Stimulated activated CD8-positive, alpha-beta memory T cell treated with anti-CD3 and anti-CD28 coated beads, Interleukin-7, amount 100 ng/mL, for 24 hours (primary cell): ENCODE data around the gene POLR1G.
"Not testable (repeated sequence)": the region's sequence is repeated elsewhere in the genome, so short reads cannot be mapped to it uniquely, and the experiment has no call there.

Source experiments
- DNase-seq: peaks from one replicate; pipeline ENCODE4 v3.0.0-alpha.2; 2020; ENCODE audit warnings: low read depth

The POLR1G gene

DNA sequence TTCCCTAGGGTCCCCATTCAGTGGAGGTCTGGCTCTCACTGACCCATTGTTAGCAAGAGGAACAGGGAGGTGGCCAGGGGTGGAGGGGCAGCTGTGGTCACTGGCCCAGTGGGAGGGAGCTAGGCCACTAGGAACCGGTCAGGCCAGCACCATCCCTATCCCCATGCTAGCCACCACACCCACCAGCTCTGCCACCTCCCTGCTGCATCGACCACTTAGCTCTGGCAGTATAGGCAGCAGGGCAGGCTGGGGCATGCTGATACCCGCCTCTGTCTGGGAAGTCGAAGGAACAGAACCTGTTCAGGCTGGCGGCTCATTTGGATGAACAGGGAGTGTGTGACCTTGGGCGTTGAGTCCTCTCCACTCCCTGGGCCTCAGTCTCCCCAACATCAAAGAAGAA lies 6.3 kb upstream of the POLR1G start:
- DNase-seq, result no peak

DNA sequence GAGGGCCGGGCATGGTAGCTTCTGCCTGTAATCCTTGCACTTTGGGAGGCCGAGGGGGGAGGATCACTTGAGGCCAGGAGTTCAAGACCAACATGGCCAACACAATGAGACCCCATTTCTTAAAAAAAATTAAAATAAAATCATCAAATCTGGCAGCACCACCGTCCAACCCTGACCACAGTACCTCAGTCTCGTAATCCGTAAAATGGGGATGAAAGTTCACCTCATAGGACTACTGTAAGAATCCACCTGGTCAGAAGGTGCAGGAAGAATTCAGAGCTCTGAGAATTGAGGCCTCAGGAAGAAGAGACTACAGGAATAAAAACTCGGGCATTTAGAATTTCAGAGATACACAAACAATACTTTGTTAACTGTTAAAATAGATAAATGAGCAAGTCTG lies 4.6 kb upstream of the POLR1G start:
- DNase-seq, result no peak

DNA sequence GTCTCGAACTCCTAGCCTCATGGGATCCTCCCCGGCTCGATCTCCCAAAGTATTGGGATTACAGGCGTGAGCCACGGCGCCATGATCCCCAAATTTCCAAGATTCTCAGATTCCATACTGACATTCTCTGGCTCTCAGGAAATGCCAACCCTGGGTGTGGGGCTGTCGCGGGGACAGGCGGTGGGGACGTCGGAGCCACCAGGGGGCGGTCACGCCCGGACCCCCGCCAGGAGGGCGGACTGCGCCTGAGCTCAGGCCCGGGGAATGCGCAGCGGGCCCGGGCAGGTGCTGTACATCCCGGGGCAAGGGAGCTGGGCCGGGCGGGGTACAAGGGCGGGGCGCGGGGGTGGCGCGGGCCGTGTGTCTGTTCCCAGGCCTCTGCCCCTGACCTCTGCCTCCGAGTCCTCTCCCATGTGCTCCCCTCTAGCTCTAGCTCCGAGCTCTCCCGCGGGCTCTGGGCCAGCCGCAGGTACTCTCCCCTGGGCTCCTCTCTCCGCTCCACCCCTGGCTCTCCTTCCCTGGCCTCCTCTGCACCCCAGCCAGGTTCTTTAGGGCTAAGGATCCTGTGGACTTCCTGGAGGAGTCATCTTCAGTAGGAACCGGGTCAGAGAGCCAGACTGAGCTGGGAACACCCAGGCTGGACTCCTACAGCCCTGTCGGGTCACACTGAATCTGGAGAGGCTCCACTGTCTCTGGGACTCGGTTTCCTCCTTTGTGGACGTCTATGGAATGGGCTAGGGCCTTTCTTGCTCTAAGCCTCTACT lies 4.0 kb upstream of the POLR1G start:
- no peak for DNase-seq

DNA sequence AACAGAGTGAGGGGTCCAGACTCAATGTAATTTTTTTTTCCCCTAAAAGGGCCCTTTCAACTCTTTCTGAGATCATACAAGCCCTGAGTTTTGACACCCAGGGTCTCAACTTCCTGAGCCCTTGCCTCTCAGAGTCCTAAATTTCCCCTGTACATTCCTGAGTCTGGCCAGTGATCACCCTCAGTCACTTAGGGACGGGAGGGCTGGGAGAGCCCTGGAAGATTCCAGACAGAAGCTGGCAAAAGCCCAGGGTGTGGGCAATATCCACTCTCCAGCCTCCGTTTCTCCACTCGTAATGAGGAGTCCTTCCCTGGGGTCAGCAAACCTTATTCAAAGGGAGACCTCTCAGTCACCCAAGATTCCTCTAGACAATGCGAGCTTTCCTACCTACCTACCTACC lies 3.2 kb upstream of the POLR1G start:
- DNase-seq, result no peak

DNA sequence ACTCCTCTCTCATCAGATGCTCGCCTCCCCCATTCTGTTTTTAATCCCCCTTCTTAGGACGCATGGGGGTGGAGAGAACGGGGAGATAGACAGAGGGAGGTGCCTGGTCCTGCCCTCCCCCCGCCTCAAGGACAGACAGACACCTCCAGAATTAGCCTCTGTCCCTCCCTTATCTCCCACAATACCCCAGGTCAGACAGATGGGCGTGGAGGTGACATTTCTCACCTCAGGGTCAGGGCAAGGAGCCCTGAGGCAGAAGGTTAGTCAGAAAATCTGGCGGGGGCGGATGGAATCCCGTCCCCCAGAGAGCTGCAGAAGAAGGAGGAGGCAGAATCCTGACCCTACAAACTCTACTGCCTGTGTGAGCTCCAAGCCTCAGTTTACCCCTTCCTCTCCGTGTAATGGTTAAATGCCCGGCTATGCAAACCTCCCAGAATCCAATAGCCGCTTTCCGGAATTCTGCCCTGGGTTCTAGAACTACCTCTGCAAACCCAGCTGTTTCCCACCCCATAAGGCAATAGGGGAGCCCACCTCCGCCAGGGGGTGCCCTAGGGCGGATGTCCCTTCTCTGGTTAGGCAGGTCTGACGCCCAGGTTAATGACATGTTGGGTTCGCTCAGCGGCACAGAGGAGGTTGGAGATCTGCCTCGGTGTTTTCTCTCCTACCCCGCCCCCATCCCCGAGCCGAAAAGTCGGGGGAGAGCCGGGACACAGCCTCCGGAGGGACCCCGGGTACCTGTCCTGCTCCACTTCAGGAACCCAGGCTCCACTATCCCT lies 2.5 kb upstream of the POLR1G start:
- DNase-seq, result peak; percentile 35

DNA sequence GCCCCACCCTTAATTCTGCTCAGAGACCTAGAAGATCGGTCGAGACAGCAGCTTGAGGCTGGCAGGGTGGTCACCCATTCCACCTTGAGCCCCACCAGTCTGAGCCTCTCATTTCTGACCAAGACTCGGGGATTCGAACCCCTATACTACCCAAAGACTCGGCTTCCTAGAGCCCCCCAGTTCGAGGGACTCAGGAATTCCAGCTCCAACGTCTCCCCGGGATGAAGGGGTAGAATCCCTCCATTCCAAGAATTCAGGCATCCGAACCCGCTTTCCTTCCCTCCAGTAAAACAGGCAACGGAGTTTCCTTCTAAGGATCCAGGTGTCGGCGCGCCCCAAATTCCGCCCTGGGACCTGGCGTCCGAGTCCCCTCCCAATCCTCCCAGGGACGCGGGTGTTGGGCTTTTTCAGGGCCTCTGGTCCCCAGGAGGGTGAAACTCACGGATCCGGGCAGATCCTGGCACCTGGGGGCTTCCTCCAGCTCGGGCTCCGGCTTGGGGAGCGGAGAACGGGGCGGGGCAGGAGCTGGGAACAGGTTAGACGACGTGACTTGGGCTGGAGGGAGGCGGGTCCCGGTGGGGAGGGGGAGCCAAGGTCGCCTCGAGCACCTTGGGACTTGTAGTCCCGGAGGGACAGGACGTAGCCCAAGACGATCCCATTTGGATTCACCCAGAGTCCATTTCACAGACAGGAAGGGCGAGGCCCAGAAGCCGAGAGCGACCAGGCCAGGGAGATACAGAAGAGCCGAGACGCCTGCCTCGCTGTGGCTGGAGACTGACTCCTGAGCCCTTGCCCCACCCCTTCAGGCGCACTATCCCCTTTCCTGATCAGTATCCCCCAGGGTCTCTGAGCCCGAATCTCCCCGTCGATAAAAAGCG lies 1.6 kb upstream of the POLR1G start, which contains the start of gene PPP1R13L:
TSS of gene PPP1R13L (minus strand) at position 513 of the 878 bp plus-strand sequence. CDS start 6,751 bp downstream, outside the sequence.
- no peak for DNase-seq

DNA sequence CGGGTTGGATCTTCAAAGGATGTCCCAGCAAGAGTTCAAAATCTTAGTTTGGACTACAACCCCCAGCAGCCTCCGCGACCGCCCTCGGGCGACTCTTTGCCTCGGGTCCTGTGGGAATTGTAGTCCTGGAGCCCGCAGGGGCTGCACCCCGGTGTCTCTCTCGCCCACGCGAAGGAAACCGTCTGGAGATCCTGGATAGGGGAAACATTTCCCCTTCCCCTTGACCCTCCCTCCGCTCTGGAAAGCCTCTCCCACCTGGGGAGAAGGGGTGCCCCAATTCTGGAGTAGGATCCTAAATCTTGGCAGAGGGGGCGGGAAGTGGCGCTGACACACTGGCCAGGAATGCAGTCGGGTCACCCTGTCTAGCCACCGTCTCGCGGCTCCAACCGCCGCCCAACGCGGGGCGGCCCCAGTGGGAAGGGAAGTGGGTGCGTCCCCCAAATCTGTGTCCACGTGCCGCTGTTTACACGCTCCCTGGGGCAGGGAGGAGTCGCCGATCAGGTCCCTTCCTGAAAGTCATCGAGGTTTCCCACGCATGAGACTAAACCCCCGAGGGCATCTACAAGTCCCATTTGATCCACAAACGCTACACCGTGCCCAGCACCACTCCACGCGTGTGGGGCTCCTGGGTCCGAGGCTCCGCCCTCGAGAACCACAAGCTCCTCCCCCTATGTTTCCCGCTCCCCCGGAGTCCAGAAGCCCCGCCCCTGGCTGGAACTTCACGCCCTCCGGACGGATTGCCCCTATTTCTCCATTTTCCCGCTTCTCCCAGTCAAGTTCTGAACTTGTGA lies 814 bp upstream of the POLR1G start:
- DNase-seq, result peak; percentile 53

DNA sequence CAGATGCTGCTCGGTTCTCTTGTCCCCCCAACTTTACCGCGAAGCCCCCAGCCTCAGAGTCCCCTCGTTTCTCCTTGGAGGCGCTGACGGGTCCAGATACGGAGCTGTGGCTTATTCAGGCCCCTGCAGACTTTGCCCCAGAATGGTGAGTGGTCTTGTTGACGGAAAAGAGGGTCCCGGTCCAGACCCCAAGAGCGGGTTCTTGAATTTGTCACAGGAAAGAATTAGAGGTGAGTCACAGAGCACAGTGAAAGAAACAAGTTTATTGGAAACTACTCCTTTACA lies 589 bp downstream of the POLR1G start:
- no peak for DNase-seq

DNA sequence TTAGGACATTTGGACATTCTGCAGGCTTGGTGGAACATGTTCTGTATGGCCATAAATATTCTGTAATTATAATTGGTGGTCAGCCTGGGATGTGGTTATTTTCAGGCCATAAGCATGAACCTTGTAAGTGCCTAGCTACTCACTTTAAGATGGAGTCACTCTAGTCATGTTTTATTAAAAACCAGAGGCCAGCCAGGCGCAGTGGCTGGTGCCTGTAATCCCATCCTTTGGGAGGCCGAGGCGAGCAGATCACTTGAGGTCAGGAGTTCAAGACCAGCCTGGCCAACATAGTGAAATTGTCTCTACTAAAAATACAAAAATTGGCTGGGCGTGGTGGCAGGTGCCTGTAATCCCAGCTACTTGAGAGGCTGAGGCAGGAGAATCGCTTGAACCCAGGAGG lies 1.1 kb downstream of the POLR1G start:
- DNase-seq, result not testable (repeated sequence)

DNA sequence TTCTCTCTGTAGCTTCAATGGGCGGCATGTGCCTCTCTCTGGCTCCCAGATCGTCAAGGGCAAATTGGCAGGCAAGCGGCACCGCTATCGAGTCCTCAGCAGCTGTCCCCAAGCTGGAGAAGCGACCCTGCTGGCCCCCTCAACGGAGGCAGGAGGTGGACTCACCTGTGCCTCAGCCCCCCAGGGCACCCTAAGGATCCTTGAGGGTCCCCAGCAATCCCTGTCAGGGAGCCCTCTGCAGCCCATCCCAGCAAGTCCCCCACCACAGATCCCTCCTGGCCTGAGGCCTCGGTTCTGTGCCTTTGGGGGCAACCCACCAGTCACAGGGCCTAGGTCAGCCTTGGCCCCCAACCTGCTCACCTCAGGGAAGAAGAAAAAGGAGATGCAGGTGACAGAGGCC lies 1.7 kb downstream of the POLR1G start:
- DNase-seq, result no peak

DNA sequence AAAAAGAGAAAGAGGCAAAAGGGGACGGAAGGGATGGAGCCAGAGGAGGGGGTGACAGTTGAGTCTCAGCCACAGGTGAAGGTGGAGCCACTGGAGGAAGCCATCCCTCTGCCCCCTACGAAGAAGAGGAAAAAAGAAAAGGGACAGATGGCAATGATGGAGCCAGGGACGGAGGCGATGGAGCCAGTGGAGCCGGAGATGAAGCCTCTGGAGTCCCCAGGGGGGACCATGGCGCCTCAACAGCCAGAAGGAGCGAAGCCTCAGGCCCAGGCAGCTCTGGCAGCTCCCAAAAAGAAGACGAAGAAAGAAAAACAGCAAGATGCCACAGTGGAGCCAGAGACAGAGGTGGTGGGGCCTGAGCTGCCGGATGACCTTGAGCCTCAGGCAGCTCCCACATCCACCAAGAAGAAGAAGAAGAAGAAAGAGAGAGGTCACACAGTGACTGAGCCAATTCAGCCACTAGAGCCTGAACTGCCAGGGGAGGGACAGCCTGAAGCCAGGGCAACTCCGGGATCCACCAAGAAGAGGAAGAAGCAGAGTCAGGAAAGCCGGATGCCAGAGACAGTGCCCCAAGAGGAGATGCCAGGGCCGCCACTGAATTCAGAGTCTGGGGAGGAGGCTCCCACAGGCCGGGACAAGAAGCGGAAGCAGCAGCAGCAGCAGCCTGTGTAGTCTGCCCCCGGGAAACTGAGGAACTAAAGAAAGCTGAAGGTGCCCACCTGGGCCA lies 2.5 kb downstream of the POLR1G start:
- no peak for DNase-seq

DNA sequence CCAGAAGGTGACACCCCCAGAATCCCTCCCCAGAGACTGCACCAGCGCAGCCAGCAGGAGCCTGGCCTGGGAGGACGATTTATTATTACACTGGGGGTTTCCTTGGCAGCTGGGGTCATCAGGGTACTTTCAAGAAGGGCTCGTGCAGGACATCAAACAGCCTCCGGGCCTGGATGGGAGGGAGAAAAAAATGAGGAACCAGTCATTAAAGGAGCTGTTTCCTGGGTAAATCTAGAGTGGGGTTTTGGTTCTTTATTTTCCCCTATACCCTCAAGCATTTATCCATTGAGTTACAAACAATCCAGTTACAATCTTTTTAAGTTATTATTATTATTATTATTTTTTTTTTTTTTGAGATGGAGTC lies 3.1 kb downstream of the POLR1G start:
- no peak for DNase-seq

DNA sequence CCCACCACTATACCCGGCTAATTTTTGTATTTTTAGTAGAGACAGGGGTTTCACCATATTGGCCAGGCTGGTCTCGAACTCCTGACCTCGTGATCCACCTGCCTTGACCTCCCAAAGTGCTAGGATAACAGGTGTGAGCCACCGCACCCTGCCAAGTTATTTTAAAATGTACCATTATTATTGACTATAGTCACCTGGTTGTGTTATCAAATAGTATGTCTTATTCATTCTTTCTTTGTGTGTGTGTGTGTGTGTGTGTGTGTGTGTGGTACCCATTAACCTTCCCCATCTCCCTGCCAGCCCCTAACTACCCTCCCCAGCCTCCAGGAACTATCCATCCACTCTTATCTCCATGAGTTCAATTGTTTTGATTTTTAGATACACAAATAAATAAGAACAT lies 3.9 kb downstream of the POLR1G start:
- DNase-seq, result not testable (repeated sequence)

DNA sequence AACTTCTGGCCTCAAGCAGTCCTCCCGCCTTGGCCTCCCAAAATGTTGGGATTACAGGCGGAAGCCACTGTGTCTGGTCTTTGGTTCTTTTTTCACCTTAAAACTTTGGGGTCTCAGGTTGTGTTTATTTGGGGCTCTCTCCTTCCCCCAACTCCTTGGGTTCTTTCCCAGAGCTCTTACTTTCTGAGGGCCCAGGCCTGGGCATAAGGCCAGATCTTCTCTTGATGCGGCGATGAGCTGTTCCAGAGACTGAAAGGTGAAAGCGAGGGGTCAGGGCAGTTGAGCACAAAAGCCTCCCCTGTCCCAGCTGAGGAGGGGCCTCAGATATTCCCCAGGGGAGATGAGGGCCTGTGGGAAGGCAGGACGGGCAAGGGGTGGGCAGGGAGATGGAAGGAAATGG lies 7.1 kb downstream of the POLR1G start:
- no peak for DNase-seq

DNA sequence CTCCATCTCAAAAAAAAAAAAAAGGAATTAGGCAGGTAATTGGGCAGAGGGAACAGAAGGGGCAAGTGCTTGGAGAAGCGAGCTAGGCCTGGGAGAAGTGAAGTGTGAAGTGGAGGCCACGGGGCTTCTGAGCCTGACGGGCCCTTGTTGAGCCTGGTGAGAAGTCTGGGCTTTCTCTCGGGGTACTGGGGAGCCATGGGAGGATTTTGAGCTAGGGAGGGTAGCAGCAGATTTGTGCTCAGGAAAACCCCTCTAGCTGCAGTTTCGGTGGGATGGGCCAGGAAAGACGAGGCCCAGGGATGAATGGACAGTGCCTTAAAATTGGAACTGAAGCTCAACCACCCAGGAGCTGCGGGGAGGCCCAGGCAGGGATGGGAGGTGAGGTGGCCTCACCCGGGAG lies 8.0 kb downstream of the POLR1G start:
- no peak for DNase-seq

DNA sequence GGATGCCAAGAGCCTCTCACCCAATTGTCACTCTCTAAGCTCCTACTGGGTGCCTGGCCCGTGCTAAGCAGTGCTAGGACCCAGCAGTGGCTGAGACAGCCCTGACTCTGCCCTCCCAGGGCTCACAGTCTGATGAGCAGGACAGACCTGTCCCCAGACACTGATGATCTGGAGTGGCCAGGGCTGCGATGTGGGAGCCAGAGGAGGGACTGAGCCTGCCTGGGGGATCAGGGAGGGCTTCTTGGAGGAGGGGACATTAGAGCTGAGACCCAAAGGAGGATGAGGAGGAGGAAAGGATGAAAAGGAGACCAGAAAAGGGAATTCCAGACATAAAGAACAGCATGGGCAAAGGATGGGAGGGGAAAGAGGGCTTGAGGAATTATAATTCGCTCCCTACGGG lies 10.7 kb downstream of the POLR1G start:
- no peak for DNase-seq

DNA sequence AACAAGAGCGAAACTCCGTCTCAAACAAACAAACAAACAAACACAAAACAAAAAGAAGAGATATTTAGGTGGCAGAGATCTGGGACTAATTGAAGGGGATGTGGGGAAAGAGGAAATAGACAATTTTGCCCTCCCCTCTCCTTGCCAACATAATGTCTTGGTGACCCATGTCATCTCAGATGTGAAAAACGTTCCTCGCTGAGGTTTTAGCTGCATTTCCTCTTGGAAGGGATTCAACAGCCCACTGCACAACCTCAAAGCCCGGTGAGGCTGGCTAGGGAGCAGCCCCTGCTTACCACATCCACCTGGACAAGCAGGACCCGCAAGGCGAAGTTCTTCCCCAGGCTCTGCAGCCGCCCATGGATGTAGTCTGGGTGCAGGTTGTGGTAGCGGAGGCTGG lies 12.4 kb downstream of the POLR1G start:
- DNase-seq, result no peak

DNA sequence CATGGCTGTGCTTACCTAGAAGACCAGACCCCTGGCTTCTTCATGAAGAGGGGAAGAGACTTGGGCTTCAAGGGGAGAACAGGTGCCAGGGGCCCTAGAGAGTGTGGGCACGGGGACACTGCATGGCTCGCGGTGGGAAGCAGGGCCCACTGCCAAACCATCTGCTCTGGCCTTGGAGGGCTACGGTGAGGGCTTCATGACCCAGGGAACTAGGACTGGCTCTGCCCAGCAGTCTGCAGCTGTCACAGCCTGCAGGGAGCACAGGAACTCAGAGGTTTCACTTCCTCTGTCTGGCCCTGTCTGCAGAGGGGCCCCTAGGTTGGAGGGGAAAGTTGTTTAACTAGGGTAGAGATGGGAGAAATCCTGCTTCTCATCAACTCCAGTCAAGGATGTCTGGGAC lies 13.0 kb downstream of the POLR1G start:
- no peak for DNase-seq

DNA sequence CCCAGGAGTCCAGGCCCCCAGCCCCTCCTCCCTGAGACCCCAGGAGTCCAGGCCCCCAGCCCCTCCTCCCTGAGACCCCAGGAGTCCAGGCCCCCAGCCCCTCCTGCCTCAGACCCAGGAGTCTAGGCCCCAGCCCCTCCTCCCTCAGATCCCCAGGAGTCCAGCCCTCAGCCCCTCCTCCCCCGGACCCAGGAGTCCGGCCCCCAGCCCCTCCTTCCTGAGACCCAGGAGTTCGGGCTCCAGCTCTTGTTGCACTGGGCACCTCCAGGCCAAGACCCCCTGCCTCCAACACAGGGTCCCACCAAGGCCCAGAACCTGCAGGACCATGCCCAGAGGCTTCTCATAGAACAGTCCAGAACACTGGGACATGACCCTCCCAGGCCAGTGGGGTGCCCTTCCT lies 13.5 kb downstream of the POLR1G start:
- no peak for DNase-seq

DNA sequence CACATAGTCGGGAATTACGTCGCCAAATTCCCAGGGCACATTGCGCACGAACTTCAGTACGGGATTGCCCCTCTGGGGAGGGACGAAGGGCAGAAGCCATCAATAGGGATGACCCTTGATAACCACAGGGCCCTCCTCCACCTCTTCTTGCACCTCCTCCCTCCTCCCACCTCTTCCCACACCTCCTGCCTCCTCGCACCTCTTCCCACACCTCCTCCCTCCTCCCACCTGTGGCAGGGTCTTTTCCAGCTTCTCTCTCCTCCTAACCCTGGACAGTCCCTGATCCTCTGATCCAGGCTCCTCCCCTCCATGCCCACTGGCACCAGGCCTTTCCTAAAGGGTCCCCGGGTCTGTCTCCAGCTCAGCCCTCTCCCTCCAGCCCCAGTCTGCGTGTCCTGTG lies 13.9 kb downstream of the POLR1G start:
- no peak for DNase-seq

DNA sequence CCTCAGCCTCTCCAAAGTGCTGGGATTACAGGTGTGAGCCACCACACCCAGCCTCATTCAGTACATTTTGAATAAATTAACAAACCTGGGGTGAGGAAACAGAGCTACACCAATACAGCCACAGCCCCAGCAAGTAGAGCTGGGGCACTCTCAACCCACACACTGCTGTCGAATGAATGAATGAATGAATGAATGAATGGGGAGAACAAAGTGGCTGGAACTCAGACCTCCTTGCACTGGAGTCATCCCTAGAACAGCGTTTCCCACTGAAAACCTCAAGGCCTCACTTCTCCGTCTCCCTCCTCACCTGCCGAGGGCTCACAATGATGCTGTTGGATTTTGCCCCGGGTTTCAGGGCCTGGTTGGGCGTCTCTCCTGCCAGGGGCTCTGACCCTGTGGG lies 14.4 kb downstream of the POLR1G start:
- DNase-seq, result no peak
